ENCODE measurements around the gene ZC3H7A.

Gene ZC3H7A

DNA sequence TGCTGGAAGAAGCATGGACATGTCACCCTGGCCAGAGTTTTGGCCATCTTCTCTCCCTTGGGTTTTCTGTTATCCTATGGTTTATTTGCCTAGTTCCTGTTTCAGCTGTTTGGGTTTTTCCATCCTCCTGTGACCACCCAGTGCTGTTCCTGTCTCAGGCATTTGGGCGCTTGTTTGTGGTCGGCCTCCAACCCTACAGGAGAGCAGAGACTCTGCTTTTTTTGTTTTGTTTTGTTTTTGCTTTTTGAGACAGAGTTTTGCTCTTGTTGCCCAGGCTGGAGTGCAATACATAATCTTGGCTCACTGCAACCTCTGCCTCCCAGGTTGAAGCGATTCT, 3.3 kb upstream of the ZC3H7A start (continued):
- TF ChIP-seq, protein P1, sequence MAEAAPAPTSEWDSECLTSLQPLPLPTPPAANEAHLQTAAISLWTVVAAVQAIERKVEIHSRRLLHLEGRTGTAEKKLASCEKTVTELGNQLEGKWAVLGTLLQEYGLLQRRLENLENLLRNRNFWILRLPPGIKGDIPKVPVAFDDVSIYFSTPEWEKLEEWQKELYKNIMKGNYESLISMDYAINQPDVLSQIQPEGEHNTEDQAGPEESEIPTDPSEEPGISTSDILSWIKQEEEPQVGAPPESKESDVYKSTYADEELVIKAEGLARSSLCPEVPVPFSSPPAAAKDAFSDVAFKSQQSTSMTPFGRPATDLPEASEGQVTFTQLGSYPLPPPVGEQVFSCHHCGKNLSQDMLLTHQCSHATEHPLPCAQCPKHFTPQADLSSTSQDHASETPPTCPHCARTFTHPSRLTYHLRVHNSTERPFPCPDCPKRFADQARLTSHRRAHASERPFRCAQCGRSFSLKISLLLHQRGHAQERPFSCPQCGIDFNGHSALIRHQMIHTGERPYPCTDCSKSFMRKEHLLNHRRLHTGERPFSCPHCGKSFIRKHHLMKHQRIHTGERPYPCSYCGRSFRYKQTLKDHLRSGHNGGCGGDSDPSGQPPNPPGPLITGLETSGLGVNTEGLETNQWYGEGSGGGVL (tag by site-specific recombination; IDR thresholded peaks at IDR 0.05) = no peak
- TF ChIP-seq ZNF830 (tag by site-specific recombination; IDR thresholded peaks at IDR 0.05; ENCODE audit: low read depth) = no peak

DNA sequence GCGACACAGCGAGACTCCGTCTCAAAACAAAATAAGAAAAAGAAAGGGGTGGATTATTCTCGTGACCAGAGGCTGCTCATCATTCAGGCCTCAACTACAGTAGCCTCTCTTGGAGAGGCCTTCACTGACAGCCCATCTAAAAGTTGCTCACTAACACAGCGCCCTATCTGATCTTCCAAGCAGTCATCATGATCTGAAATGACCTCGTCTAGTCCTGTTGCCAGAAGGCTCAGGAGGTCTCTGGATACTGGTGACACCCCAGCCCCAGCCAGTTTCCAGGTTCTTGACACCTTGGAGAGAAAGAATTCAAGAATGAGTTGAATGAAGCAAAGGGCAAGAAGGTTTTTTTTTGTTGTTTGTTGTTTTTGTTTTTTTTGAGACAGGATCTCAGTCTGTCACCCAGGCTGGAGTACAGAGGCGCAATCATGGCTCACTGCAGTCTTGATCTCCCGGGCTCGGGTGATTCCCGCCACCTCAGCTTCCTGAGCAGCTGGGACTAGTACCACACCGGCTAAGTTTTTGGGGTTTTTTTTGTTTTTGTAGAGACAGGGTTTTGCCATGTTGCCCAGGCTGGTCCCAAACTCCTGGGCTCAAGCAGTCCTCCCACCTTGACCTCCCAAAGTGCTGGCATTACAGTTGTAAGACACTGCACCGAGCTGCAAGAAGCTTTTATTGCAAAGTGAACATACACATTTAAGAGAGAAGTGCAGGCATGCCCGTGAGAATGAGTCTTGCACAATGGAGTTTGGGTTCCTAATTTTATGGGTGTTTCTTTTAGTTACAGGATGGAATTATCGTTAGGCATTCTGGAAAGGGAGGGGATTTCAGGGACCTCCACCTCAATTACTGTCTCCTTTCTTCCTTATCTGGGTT, 2.7 kb upstream of the ZC3H7A start:
- POLR2A ChIA-PET = interaction anchor here (2.9 kb wide), 1 partner anchor 58 kb away, joined by 39 read pairs; the partner anchor contains the start of gene TXNDC11
- no peaks in the 10 kb centered on the region for H3K9me3 ChIP-seq (ENCODE audit: control insufficient read depth, insufficient read depth, low read depth, low read length)
- no peak overlapping the region for H3K4me3 ChIP-seq (ENCODE audit: low read depth, low read length)
- CTCF ChIA-PET = no interaction called here
- no peak overlapping the region for H3K27ac ChIP-seq (ENCODE audit: extremely low read depth, low read depth, low read length)
- peaks cover 5% of the 10 kb centered on the region; the same call in 1 of the 2 replicates for H3K4me1 ChIP-seq (ENCODE audit: control insufficient read depth, insufficient read depth, low read length)
- H3K36me3 ChIP-seq (ENCODE audit: control insufficient read depth in 2 of 2, insufficient read depth in 1 of 2, low read length in 2 of 2) = peaks cover 0 to 7% of the 10 kb centered on the region in 2 experiments; a peak in 2 of 3 replicates
- no peak for TF ChIP-seq ZNF146 (tag by site-specific recombination; IDR thresholded peaks at IDR 0.05)
- TF ChIP-seq, protein P2, sequence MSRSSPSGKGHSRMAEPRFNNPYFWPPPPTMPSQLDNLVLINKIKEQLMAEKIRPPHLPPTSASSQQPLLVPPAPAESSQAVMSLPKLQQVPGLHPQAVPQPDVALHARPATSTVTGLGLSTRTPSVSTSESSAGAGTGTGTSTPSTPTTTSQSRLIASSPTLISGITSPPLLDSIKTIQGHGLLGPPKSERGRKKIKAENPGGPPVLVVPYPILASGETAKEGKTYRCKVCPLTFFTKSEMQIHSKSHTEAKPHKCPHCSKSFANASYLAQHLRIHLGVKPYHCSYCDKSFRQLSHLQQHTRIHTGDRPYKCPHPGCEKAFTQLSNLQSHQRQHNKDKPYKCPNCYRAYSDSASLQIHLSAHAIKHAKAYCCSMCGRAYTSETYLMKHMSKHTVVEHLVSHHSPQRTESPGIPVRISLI (tag by site-specific recombination; IDR thresholded peaks at IDR 0.05) = 0 out of 2 replicates have a peak, but pooled peaks have one; percentile 17

DNA sequence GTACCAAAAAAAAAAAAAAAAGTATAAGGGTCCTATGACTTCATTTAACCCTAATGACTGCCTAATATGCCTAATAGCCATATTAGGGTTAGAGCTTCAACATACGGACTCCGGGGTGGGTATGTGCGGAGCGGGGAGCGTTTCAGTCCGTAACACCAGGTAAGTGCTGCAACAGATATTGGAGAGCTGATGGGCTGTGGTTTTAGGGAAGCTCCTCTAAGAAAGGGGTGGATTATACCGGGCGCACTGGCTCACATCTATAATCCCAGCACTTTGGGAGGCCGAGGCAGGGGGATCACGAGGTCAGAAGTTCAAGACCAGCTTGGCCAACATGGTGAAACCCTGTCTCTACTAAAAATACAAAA, 1.9 kb upstream of the ZC3H7A start:
- ChIA-PET POLR2A (interaction anchor here (0.6 to 2.9 kb wide), 5 partner anchors 8 to 246 kb away, joined by 3 to 39 read pairs (median 14); partner anchors contain the start of gene TXNDC11), CTCF (interaction anchor here (1.1 to 2.7 kb wide), 2 partner anchors 8 to 269 kb away, joined by 4 to 14 read pairs; no protein-coding TSS in a partner anchor)
- Histone ChIP-seq H3K27ac (ENCODE audit: extremely low read depth, low read depth, low read length) (no peak overlapping the region; the same call in 1 of the 2 replicates), H3K9me3 (ENCODE audit: control insufficient read depth, insufficient read depth, low read depth, low read length) (no peaks in the 10 kb centered on the region), H3K4me3 (ENCODE audit: low read depth, low read length) (no peak overlapping the region), H3K4me1 (ENCODE audit: control insufficient read depth, insufficient read depth, low read length) (peaks cover 7% of the 10 kb centered on the region; the same call in 1 of the 2 replicates), H3K36me3 (ENCODE audit: control insufficient read depth in 2 of 2, insufficient read depth in 1 of 2, low read length in 2 of 2) (peaks cover 0 to 9% of the 10 kb centered on the region in 2 experiments; a peak in 2 of 3 replicates)
- TF ChIP-seq, protein P3, sequence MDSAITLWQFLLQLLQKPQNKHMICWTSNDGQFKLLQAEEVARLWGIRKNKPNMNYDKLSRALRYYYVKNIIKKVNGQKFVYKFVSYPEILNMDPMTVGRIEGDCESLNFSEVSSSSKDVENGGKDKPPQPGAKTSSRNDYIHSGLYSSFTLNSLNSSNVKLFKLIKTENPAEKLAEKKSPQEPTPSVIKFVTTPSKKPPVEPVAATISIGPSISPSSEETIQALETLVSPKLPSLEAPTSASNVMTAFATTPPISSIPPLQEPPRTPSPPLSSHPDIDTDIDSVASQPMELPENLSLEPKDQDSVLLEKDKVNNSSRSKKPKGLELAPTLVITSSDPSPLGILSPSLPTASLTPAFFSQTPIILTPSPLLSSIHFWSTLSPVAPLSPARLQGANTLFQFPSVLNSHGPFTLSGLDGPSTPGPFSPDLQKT (IDR thresholded peaks at IDR 0.05; ENCODE audit: borderline replicate concordance, low read depth, low read length) = no peak
- TF ChIP-seq, protein P4, sequence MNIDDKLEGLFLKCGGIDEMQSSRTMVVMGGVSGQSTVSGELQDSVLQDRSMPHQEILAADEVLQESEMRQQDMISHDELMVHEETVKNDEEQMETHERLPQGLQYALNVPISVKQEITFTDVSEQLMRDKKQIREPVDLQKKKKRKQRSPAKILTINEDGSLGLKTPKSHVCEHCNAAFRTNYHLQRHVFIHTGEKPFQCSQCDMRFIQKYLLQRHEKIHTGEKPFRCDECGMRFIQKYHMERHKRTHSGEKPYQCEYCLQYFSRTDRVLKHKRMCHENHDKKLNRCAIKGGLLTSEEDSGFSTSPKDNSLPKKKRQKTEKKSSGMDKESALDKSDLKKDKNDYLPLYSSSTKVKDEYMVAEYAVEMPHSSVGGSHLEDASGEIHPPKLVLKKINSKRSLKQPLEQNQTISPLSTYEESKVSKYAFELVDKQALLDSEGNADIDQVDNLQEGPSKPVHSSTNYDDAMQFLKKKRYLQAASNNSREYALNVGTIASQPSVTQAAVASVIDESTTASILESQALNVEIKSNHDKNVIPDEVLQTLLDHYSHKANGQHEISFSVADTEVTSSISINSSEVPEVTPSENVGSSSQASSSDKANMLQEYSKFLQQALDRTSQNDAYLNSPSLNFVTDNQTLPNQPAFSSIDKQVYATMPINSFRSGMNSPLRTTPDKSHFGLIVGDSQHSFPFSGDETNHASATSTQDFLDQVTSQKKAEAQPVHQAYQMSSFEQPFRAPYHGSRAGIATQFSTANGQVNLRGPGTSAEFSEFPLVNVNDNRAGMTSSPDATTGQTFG (tag by site-specific recombination; IDR thresholded peaks at IDR 0.05; ENCODE audit: borderline replicate concordance) = no peak
- TF ChIP-seq ZNF600 (tag by site-specific recombination; IDR thresholded peaks at IDR 0.05) (peak; percentile 96), SP7 (tag by site-specific recombination; IDR thresholded peaks at IDR 0.05) (no peak), ZFP69B (tag by site-specific recombination; IDR thresholded peaks at IDR 0.05) (no peak)

DNA sequence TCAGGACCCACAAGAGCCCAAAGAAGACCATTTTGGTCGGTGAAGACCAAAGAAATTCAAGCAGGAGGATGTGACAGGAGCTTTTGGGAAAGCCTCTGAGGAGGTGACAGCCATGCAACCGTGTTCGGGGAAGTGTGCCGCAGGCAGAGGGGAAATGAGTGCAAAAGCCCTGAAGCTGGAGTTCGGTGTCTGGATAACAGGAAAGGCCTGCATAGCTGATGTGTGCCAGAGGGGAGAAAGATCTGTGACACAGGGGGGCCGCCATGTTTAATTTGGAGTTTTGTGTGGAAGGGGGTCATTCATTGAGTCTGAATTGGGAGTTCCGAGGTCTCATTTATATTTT, 870 bp upstream of the ZC3H7A start:
- Histone ChIP-seq H3K36me3 (ENCODE audit: control insufficient read depth in 2 of 2, insufficient read depth in 1 of 2, low read length in 2 of 2) (peaks cover 0 to 10% of the 10 kb centered on the region in 2 experiments; a peak in 2 of 3 replicates), H3K4me1 (ENCODE audit: control insufficient read depth, insufficient read depth, low read length) (peaks cover 17% of the 10 kb centered on the region), H3K4me3 (ENCODE audit: low read depth, low read length) (peak overlapping the region; percentile 69), H3K27ac (ENCODE audit: extremely low read depth, low read depth, low read length) (peak overlapping the region; percentile 93), H3K9me3 (ENCODE audit: control insufficient read depth, insufficient read depth, low read depth, low read length) (no peaks in the 10 kb centered on the region)
- ChIA-PET CTCF (interaction anchor here (0.5 to 2.7 kb wide), 16 partner anchors 9 to 391 kb away, joined by 3 to 14 read pairs (median 5); partner anchors contain the start of gene TXNDC11), POLR2A (interaction anchor here (0.9 to 2.9 kb wide), 9 partner anchors 10 to 113 kb away, joined by 4 to 39 read pairs (median 5); partner anchors contain the start of genes RSL1D1 and TXNDC11)
- TF ChIP-seq ZBTB17 (tag by site-specific recombination; IDR thresholded peaks at IDR 0.05) (peak; percentile 74), ZNF677 (tag by site-specific recombination; IDR thresholded peaks at IDR 0.05) (no peak), HOXC10 (CRISPR knock-in tag; IDR thresholded peaks at IDR 0.05) (no peak), ZNF2 (tag by site-specific recombination; IDR thresholded peaks at IDR 0.05) (0 out of 2 replicates have a peak, but pooled peaks have one; percentile 6), ZNF76 (tag by site-specific recombination; IDR thresholded peaks at IDR 0.05; ENCODE audit: borderline replicate concordance, low read depth) (no peak)
- TF ChIP-seq, protein P5, sequence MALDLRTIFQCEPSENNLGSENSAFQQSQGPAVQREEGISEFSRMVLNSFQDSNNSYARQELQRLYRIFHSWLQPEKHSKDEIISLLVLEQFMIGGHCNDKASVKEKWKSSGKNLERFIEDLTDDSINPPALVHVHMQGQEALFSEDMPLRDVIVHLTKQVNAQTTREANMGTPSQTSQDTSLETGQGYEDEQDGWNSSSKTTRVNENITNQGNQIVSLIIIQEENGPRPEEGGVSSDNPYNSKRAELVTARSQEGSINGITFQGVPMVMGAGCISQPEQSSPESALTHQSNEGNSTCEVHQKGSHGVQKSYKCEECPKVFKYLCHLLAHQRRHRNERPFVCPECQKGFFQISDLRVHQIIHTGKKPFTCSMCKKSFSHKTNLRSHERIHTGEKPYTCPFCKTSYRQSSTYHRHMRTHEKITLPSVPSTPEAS (tag by site-specific recombination; IDR thresholded peaks at IDR 0.05) = no peak
- TF ChIP-seq, protein P6, sequence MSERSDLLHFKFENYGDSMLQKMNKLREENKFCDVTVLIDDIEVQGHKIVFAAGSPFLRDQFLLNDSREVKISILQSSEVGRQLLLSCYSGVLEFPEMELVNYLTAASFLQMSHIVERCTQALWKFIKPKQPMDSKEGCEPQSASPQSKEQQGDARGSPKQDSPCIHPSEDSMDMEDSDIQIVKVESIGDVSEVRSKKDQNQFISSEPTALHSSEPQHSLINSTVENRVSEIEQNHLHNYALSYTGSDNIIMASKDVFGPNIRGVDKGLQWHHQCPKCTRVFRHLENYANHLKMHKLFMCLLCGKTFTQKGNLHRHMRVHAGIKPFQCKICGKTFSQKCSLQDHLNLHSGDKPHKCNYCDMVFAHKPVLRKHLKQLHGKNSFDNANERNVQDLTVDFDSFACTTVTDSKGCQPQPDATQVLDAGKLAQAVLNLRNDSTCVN (tag by site-specific recombination; optimal IDR thresholded peaks at IDR 0.05) = no peak
